HFF-Myc (cell line): ENCODE data around the gene TRAF3.

Experiments used
- DNase-seq: peaks from one replicate; pipeline ENCODE4 v3.0.0-alpha.2; 2011; ENCODE audit warnings: low read depth; ENCODE audit errors: extremely low read depth
- H3K4me3 ChIP-seq: replicated peaks from 2 replicates; pipeline ENCODE4 v1.5.1; 2011; ENCODE audit warnings: low read depth, mild to moderate bottlenecking, control low read depth, low read length
- TF ChIP-seq, protein P1 (sequence below): IDR thresholded peaks from 2 replicates; pipeline ENCODE4 v1.5.1; 2012; ENCODE audit warnings: mild to moderate bottlenecking, low read depth, low read length, control low read depth; ENCODE audit errors: missing control alignments

Gene TRAF3

GRCh38 chr14:102905116-102906108 lies 128.2 kb downstream of the TRAF3 start:
- TF ChIP-seq, protein P1, sequence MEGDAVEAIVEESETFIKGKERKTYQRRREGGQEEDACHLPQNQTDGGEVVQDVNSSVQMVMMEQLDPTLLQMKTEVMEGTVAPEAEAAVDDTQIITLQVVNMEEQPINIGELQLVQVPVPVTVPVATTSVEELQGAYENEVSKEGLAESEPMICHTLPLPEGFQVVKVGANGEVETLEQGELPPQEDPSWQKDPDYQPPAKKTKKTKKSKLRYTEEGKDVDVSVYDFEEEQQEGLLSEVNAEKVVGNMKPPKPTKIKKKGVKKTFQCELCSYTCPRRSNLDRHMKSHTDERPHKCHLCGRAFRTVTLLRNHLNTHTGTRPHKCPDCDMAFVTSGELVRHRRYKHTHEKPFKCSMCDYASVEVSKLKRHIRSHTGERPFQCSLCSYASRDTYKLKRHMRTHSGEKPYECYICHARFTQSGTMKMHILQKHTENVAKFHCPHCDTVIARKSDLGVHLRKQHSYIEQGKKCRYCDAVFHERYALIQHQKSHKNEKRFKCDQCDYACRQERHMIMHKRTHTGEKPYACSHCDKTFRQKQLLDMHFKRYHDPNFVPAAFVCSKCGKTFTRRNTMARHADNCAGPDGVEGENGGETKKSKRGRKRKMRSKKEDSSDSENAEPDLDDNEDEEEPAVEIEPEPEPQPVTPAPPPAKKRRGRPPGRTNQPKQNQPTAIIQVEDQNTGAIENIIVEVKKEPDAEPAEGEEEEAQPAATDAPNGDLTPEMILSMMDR = no peak
- H3K4me3 ChIP-seq = no peak overlapping the region
- DNase-seq = no peak

- H3K4me3 ChIP-seq = no peak overlapping the region
- TF ChIP-seq, protein P1 = no peak
- DNase-seq = no peak
Observed at GRCh38 chr14:102906616-102907302, 129.5 kb downstream of the TRAF3 start.

DNA sequence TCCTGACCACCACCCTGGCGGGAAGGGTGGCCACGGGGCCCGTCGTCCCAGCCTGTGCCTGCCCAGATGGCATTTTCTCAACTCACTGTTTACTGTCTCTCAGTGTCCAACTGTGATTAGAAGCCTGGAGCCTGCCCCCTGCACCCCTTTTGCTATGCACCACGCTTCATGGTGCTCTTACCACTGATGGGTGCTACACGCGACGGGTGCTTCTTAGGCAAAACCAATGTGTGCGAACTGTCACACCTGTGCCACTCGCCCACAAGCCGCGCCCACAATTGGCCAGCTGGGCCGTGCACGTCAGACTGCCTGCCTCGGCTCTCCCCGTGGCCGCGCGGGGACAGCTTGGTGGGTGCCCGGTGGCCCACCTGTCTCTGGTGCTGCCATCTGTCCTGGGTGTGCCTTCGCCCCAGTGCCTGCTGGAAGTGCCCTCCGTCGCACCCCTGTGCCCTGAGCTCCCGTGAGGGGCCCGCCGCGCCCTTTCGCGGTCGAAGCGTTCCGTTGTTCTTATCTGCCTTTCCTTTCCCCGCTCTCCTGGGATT lies 130.1 kb downstream of the TRAF3 start:
- no peak for DNase-seq
- H3K4me3 ChIP-seq = no peak overlapping the region
- TF ChIP-seq, protein P1 = no peak

- H3K4me3 ChIP-seq = no peak overlapping the region
- DNase-seq = no peak
- TF ChIP-seq, protein P1 = no peak
Observed at GRCh38 chr14:102907980-102908730, 130.9 kb downstream of the TRAF3 start.

- H3K4me3 ChIP-seq = no peak overlapping the region
- no peak for DNase-seq
- TF ChIP-seq, protein P1 = no peak
Observed at GRCh38 chr14:102908766-102909455, 131.7 kb downstream of the TRAF3 start.

DNA sequence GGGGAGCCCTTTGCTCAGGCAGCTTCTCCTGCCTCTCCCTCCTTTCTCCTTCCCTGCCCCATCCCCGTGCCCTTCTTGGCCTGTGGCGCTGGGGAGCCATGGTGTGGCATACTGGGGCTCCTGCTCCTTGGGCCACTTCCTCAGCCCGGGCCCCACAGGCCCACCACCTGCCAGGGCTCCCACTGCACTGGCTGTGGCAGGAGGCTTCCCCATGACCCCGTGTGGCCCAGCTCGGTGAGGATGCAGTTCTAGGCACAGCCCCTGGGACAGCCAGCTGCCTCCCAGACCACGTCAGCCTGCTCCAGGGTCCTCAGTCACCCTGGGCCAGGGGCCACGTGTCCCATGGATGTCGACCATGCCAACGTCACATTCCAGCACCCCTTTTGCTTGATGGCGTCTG lies 132.2 kb downstream of the TRAF3 start:
- TF ChIP-seq, protein P1 = no peak
- no peak for DNase-seq
- H3K4me3 ChIP-seq = no peak overlapping the region
